Measurements from ENCODE around the gene DOK5.

The DOK5 gene

GRCh38 chr20:54475334-54476168 lies at the start of gene DOK5:
Gene DOK5 (plus strand): TSS chr20:54475593. CDS start chr20:54475947, 354 bp downstream.
- H3K4me3 ChIP-seq (ENCODE audit: low read depth, low read length) = peak within 1 kb of the TSS; percentile 60
- no peak for TF ChIP-seq CTCF (conservative IDR thresholded peaks at IDR 0.05; ENCODE audit: low read depth, low read length)
- DNase-seq (ENCODE audit: low read depth) = peak; percentile 15

DNA sequence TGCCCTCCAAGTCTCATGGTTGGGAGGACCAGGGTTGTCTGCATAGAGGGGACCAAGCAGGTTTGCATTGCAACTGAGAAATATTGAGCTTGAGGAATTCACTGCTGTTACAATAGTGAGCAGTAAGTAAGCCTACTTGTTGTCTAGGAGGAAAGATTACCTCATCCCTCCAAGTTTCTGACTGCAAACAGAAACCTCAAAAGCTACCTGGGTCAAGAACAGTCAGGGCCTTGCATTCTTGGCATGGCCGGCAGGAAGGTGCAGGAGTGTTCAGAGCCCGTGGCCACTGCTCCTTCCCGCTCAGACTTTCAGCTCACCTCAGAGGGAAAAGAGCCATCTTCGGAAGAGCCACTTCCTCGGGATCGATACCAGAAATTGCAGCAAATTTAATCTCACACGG lies 46.0 kb upstream of the DOK5 start:
- DNase-seq (ENCODE audit: low read depth) = peak; percentile 0
- TF ChIP-seq CTCF (conservative IDR thresholded peaks at IDR 0.05; ENCODE audit: low read depth, low read length) = no peak
- no peak overlapping the region for H3K4me3 ChIP-seq (ENCODE audit: low read depth, low read length)

DNA sequence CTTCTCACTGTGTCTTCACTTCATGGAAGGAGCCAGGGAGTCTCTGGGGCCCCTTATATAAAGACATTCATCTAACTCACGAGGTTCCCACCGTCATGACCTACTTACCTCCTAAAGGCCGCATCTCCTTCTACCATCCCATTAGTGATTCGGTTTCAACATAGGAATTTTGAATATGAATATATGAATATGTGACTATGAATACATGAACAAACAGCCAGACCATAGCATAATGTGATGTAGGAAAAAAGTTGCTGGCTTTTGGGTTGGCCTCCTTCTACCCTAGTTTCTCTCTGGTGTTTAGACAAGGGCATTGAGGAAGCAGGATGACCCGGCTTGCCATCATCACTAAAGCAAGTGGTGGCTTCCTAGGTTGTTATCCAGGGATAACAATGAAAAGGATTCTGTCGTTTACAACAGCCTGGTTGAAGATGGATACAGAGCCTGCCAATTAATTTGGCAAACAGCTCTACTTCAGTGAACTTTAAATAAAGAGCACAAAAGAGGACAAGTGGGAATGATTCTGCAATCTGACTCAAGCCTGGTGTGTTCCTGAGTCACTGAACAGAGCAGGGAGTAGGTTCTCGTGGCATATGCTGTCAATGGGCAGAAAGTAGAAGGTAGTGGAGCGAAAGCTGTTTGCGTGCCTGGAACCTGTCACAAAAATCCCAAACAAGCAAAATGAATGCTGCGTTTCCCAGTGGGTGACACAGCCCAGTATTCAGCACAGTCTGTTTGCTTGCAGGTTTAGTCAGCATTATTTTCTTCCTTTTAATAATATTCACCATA lies 44.0 kb upstream of the DOK5 start:
- no peak overlapping the region for H3K4me3 ChIP-seq (ENCODE audit: low read depth, low read length)
- no peak for TF ChIP-seq CTCF (conservative IDR thresholded peaks at IDR 0.05; ENCODE audit: low read depth, low read length)
- DNase-seq (ENCODE audit: low read depth) = no peak

- DNase-seq (ENCODE audit: low read depth) = no peak
- H3K4me3 ChIP-seq (ENCODE audit: low read depth, low read length) = no peak overlapping the region
- no peak for TF ChIP-seq CTCF (conservative IDR thresholded peaks at IDR 0.05; ENCODE audit: low read depth, low read length)
Observed at GRCh38 chr20:54432966-54433365, 42.4 kb upstream of the DOK5 start.

DNA sequence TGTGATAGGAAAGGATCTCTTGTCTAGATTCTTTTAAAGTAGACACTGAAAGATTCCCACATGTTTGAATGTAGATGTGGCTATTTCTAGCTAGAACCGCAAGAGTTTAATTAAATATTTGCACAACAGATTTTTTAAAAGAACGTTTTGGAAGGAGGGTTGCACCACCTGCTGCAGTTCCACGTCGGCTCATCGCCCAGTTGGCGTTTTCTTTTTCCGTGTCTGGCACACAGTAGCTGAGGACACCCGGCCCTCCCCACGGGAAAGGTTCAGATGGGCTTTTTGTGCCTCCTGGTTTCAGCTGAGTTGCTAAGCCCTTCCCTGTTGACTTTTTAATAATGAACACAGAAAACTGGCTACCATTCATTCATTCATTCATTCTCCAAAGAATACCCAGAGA lies 41.8 kb upstream of the DOK5 start:
- no peak for DNase-seq (ENCODE audit: low read depth)
- no peak overlapping the region for H3K4me3 ChIP-seq (ENCODE audit: low read depth, low read length)
- TF ChIP-seq CTCF (conservative IDR thresholded peaks at IDR 0.05; ENCODE audit: low read depth, low read length) = no peak

GRCh38 chr20:54434196-54434595 lies 41.2 kb upstream of the DOK5 start:
- TF ChIP-seq CTCF (conservative IDR thresholded peaks at IDR 0.05; ENCODE audit: low read depth, low read length) = no peak
- no peak overlapping the region for H3K4me3 ChIP-seq (ENCODE audit: low read depth, low read length)
- no peak for DNase-seq (ENCODE audit: low read depth)
